Endodermal cell (in vitro differentiated cells): ENCODE data around the gene ZFAND6. TPM values are rescaled to one million over a fixed set of nuclear protein-coding genes. Genes with fewer than 3 reads are reported as not detected.

Experiments used
- DNase-seq: peaks from one replicate; pipeline ENCODE4 v3.0.0-alpha.2; 2017
- H3K27ac ChIP-seq: 2 replicates; pipeline ENCODE4 v1.5.1; 2013; ENCODE audit warnings: mild to moderate bottlenecking, low read depth, low read length, moderate library complexity
- H3K27me3 ChIP-seq: 2 replicates; pipeline ENCODE4 v1.6.1; 2013; ENCODE audit warnings: mild to moderate bottlenecking, low read length, moderate library complexity; ENCODE audit not compliant: insufficient read depth, control insufficient read depth, poor library complexity, severe bottlenecking
- H3K36me3 ChIP-seq: 2 replicates; pipeline ENCODE4 v1.7.0; 2013; ENCODE audit warnings: mild to moderate bottlenecking, low read length, moderate library complexity; ENCODE audit not compliant: control insufficient read depth, insufficient read depth
- H3K4me1 ChIP-seq: one replicate; pipeline ENCODE4 v1.7.0; 2013; ENCODE audit warnings: low read length; ENCODE audit not compliant: control insufficient read depth, insufficient read depth
- H3K4me3 ChIP-seq: 2 replicates; pipeline ENCODE4 v1.5.1; 2013; ENCODE audit warnings: mild to moderate bottlenecking, low read length, moderate library complexity
- H3K9ac ChIP-seq: 2 replicates; pipeline ENCODE4 v1.6.1; 2013; ENCODE audit warnings: mild to moderate bottlenecking, low read length, moderate library complexity; ENCODE audit not compliant: poor library complexity, severe bottlenecking; ENCODE audit errors: extremely low read depth
- H3K9me3 ChIP-seq: 2 replicates; pipeline ENCODE4 v1.6.1; 2013; ENCODE audit warnings: mild to moderate bottlenecking, low read length, moderate library complexity; ENCODE audit not compliant: control insufficient read depth
- H3K27ac Mint-ChIP-seq: 2 replicates; pipeline ENCODE4 v1.8.0; 2020; ENCODE audit warnings: mixed read lengths
- H3K27me3 Mint-ChIP-seq: 2 replicates; pipeline ENCODE4 v1.8.0; 2021; ENCODE audit warnings: mild to moderate bottlenecking, mixed read lengths; ENCODE audit not compliant: insufficient read depth
- H3K36me3 Mint-ChIP-seq: 2 replicates; pipeline ENCODE4 v1.8.0; 2020; ENCODE audit warnings: low read depth, mixed read lengths
- H3K4me1 Mint-ChIP-seq: 2 replicates; pipeline ENCODE4 v1.8.0; 2020; ENCODE audit warnings: mixed read lengths
- H3K4me3 Mint-ChIP-seq: 2 replicates; pipeline ENCODE4 v1.8.0; 2020; ENCODE audit warnings: mild to moderate bottlenecking, moderate library complexity, mixed read lengths
- H3K9me3 Mint-ChIP-seq: 2 replicates; pipeline ENCODE4 v1.8.0; 2020; ENCODE audit warnings: mild to moderate bottlenecking, mixed read lengths
- WGBS, 2 experiments: methylation state at CpG; one replicate each; pipeline versions ENCODE4 v1.1.5 to v1.1.7; 2013; ENCODE audit warnings: missing lambda C conversion rate in 2 of 2, mixed read lengths in 1 of 2; ENCODE audit not compliant: insufficient coverage in 1 of 2, insufficient read length in 1 of 2; 5-methylcytosine and 5-hydroxymethylcytosine counted together
- total RNA-seq, 2 donors: library from RNA; stranded (reverse); fragmentation: NEBNext Ultra II Directional in 1 of 2; extraction: Animal tissue kit (Norgen Biotek cat#: 25700) in 1 of 2; gene quantifications; 2 replicates in 1 of 2; 3 replicates in 1 of 2; pipeline ENCODE4 v1.2.1, GENCODE V29; 2021
- TF ChIP-seq, protein P1 (sequence below): fragments of 200-600 bp; sonication (generic); conservative IDR thresholded peaks from 2 replicates; pipeline ENCODE4 v1.5.0; 2021; ENCODE audit warnings: antibody characterized with exemption, mild to moderate bottlenecking

ZFAND6 gene
- total RNA-seq, 2 donors from 2014 or later, result 84.5 to 86.2 TPM

GRCh38 chr15:80156176-80156720 lies 96.8 kb downstream of the ZFAND6 start:
- Mint-ChIP-seq H3K36me3 (no peaks in the 10 kb centered on the region), H3K27ac (no peak overlapping the region), H3K9me3 (no peaks in the 10 kb centered on the region), H3K4me3 (no peak overlapping the region), H3K27me3 (peaks cover 11% of the 10 kb centered on the region), H3K4me1 (peaks cover 9% of the 10 kb centered on the region)
- WGBS, 2 experiments, result 92 to 94% methylated on average over 4 to 6 of the region's 8 CpGs
- H3K4me1 ChIP-seq, result peaks cover 10% of the 10 kb centered on the region
- H3K36me3 ChIP-seq, result no peaks in the 10 kb centered on the region
- no peak overlapping the region for H3K9ac ChIP-seq
- TF ChIP-seq, protein P1, sequence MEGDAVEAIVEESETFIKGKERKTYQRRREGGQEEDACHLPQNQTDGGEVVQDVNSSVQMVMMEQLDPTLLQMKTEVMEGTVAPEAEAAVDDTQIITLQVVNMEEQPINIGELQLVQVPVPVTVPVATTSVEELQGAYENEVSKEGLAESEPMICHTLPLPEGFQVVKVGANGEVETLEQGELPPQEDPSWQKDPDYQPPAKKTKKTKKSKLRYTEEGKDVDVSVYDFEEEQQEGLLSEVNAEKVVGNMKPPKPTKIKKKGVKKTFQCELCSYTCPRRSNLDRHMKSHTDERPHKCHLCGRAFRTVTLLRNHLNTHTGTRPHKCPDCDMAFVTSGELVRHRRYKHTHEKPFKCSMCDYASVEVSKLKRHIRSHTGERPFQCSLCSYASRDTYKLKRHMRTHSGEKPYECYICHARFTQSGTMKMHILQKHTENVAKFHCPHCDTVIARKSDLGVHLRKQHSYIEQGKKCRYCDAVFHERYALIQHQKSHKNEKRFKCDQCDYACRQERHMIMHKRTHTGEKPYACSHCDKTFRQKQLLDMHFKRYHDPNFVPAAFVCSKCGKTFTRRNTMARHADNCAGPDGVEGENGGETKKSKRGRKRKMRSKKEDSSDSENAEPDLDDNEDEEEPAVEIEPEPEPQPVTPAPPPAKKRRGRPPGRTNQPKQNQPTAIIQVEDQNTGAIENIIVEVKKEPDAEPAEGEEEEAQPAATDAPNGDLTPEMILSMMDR, result no peak
- peaks cover 18% of the 10 kb centered on the region for H3K27me3 ChIP-seq
- no peaks in the 10 kb centered on the region for H3K9me3 ChIP-seq
- H3K27ac ChIP-seq, result no peak overlapping the region
- no peak for DNase-seq
- H3K4me3 ChIP-seq, result no peak overlapping the region

DNA sequence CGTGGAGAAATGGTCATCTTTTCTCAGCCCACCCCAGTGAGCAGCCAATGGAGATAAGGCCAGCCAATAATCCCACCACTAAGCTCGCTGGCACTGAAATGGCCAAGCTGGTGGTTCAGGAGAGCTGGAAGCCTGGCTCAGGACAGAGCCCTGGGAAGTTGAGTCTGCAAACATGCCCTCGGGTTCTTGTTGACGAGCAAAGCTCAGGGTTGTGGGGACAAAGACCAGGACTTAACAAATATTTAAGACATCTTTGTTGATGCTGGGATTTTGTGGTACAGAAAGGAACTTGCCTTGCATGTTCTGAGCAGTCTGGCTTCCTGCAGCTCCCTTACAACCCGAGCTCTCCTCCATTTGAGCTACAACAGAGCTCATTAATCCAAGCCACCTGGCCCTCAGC lies 97.7 kb downstream of the ZFAND6 start:
- peaks cover 5% of the 10 kb centered on the region for H3K4me1 Mint-ChIP-seq
- no peak for DNase-seq
- no peak overlapping the region for H3K27ac Mint-ChIP-seq
- no peaks in the 10 kb centered on the region for H3K36me3 Mint-ChIP-seq
- Histone ChIP-seq H3K4me1 (peaks cover 10% of the 10 kb centered on the region), H3K9me3 (no peaks in the 10 kb centered on the region), H3K27me3 (peaks cover 12% of the 10 kb centered on the region), H3K4me3 (no peak overlapping the region), H3K36me3 (no peaks in the 10 kb centered on the region), H3K9ac (no peak overlapping the region), H3K27ac (no peak overlapping the region)
- H3K4me3 Mint-ChIP-seq, result no peak overlapping the region
- TF ChIP-seq, protein P1, result no peak
- peaks cover 2% of the 10 kb centered on the region for H3K27me3 Mint-ChIP-seq
- no peaks in the 10 kb centered on the region for H3K9me3 Mint-ChIP-seq
- 86 to 87% methylated on average over 3 to 5 of the region's 5 CpGs for whole genome bisulfite sequencing, 2 experiments

DNA sequence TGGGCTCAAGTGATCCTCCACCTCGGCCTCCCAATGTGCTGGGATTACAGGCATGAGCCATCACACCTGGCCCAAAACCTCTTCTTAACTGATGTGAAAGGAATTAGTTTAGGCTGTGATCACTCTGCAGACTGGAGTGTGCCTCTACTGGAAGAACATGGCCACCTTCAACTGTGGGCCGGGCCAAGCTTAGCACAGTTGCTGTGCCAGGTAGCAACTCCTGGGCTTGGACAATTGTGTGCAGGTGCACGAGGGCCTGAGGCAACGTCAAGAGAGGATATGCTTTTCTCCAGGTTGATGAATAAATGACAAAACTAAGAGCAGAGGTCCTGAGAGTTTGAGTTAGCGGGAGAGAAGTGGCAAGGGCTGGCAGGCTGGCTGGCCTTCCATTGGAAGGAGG lies 99.8 kb downstream of the ZFAND6 start:
- no peaks in the 10 kb centered on the region for H3K36me3 ChIP-seq
- Mint-ChIP-seq H3K9me3 (no peaks in the 10 kb centered on the region), H3K27ac (no peak overlapping the region), H3K4me1 (no peaks in the 10 kb centered on the region), H3K27me3 (no peaks in the 10 kb centered on the region), H3K4me3 (no peak overlapping the region), H3K36me3 (peaks cover 13% of the 10 kb centered on the region)
- no peaks in the 10 kb centered on the region for H3K9me3 ChIP-seq
- 95% methylated on average over 2 to 5 of the region's 5 CpGs for WGBS, 2 experiments
- no peak overlapping the region for H3K27ac ChIP-seq
- TF ChIP-seq, protein P1, result no peak
- no peak for DNase-seq
- H3K4me1 ChIP-seq, result no peaks in the 10 kb centered on the region
- H3K27me3 ChIP-seq, result peaks cover 3% of the 10 kb centered on the region
- H3K9ac ChIP-seq, result no peak overlapping the region
- H3K4me3 ChIP-seq, result no peak overlapping the region
